Measurements from ENCODE around the gene ZBTB16.

The ZBTB16 gene

DNA sequence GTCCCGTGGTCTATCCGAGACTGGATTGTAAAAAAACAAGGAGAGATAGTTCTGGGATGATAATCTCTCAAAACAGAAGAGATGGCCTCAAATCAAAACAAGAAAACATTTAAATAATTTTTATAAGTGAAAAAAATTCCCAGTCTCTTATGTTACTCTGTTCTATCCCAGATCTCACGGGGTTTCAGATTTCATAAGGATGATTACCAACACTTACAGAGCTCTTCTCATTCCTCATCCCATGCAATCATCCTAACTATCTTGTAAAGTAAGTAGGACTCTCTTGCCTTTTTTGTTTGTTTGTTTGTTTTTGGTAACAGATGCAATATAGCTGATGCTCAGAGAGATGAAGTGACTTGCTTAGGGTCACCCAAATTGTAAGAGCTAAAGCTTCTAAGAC lies 20.0 kb upstream of the ZBTB16 start:
- Histone ChIP-seq H3K27ac (no peak overlapping the region), H2AFZ (no peak overlapping the region), H3K9ac (no peak overlapping the region), H3K4me1 (peaks cover 5% of the 10 kb centered on the region), H3K9me3 (ENCODE audit: control insufficient read depth, low read length) (no peaks in the 10 kb centered on the region), H3K79me2 (no peaks in the 10 kb centered on the region), H3K4me3 (ENCODE audit: low read depth, low read length) (no peak overlapping the region), H3K27me3 (ENCODE audit: control insufficient read depth, insufficient read depth, low read length) (no peaks in the 10 kb centered on the region), H3K4me2 (ENCODE audit: low read length) (no peak overlapping the region), H3K36me3 (ENCODE audit: control insufficient read depth, insufficient read depth, low read length) (no peaks in the 10 kb centered on the region)
- TF ChIP-seq, protein P1, sequence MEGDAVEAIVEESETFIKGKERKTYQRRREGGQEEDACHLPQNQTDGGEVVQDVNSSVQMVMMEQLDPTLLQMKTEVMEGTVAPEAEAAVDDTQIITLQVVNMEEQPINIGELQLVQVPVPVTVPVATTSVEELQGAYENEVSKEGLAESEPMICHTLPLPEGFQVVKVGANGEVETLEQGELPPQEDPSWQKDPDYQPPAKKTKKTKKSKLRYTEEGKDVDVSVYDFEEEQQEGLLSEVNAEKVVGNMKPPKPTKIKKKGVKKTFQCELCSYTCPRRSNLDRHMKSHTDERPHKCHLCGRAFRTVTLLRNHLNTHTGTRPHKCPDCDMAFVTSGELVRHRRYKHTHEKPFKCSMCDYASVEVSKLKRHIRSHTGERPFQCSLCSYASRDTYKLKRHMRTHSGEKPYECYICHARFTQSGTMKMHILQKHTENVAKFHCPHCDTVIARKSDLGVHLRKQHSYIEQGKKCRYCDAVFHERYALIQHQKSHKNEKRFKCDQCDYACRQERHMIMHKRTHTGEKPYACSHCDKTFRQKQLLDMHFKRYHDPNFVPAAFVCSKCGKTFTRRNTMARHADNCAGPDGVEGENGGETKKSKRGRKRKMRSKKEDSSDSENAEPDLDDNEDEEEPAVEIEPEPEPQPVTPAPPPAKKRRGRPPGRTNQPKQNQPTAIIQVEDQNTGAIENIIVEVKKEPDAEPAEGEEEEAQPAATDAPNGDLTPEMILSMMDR (IDR thresholded peaks at IDR 0.05): no peak

- no peak overlapping the region for H2AFZ ChIP-seq
- H3K9me3 ChIP-seq (ENCODE audit: control insufficient read depth, low read length): no peaks in the 10 kb centered on the region
- H3K79me2 ChIP-seq: no peaks in the 10 kb centered on the region
- H3K36me3 ChIP-seq (ENCODE audit: control insufficient read depth, insufficient read depth, low read length): no peaks in the 10 kb centered on the region
- no peaks in the 10 kb centered on the region for H3K27me3 ChIP-seq (ENCODE audit: control insufficient read depth, insufficient read depth, low read length)
- TF ChIP-seq, protein P1 (IDR thresholded peaks at IDR 0.05): no peak
- no peak overlapping the region for H3K27ac ChIP-seq
- peaks cover 4% of the 10 kb centered on the region for H3K4me1 ChIP-seq
- H3K4me2 ChIP-seq (ENCODE audit: low read length): no peak overlapping the region
- no peak overlapping the region for H3K9ac ChIP-seq
- H3K4me3 ChIP-seq (ENCODE audit: low read depth, low read length): no peak overlapping the region
Measured at GRCh38 chr11:114040706-114041211, 18.8 kb upstream of the ZBTB16 start.

DNA sequence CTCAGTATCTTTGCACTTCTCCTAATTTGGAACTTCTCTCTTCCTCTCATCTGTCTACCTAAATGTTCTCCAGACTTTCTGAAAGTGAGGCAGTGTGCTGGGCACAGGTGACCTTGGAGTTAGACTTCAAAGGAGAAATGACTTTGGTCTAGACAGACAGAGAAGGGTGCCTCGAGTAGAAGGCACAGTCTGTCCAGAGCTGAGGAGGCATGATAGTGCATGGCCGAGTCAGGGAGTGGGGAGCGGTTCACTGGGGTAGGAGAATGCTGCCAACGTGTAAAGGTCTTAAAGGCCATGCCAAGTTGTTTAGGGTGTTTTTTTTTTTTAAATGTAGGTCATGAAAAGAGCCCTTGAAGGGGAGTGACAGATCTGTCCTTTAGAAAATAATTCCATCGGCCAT lies 17.3 kb upstream of the ZBTB16 start:
- no peak overlapping the region for H3K4me3 ChIP-seq (ENCODE audit: low read depth, low read length)
- H3K27me3 ChIP-seq (ENCODE audit: control insufficient read depth, insufficient read depth, low read length): no peaks in the 10 kb centered on the region
- H3K9me3 ChIP-seq (ENCODE audit: control insufficient read depth, low read length): no peaks in the 10 kb centered on the region
- H3K79me2 ChIP-seq: no peaks in the 10 kb centered on the region
- no peak overlapping the region for H2AFZ ChIP-seq
- H3K9ac ChIP-seq: no peak overlapping the region
- TF ChIP-seq, protein P1 (IDR thresholded peaks at IDR 0.05): no peak
- no peak overlapping the region for H3K27ac ChIP-seq
- no peak overlapping the region for H3K4me2 ChIP-seq (ENCODE audit: low read length)
- H3K4me1 ChIP-seq: no peaks in the 10 kb centered on the region
- no peaks in the 10 kb centered on the region for H3K36me3 ChIP-seq (ENCODE audit: control insufficient read depth, insufficient read depth, low read length)

DNA sequence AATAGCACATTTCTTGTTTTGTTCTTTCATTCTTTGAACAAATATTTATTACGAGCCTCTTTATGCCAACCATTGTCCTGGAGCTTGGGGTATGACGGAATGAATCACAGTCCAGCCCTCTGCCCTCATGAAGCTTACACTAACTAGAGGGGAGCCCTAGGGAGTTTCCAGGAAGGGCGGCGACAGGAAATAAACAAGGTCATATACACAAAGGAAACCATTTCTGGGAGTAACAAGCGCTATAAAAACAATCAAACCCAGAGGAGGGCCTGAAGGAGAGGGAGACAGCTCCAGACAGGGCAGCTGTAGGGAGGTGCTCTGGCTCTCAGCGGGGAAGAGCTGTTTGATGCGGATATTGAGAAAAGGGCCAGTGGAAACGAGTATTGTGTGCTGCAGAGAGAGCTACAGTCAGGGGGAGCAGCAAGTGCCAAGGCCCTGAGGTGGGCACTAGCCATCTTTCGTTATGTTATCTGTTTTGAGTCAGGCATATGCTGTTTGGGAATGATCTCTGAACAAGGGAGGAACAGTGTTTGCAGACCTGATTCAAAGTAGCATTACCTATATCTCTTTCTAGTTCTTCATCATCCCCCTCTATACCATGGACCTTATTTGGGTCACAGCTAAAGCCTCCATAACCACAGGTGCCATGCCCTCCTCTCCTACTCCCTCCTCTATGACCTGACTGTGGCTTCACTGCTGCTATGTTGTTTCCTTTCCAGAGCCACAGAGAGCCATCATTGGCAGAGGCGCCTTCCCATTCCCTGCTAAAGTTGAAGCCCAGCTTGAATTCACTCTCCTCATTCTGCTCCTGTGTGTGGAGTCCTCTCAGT lies 15.3 kb upstream of the ZBTB16 start:
- Histone ChIP-seq H3K79me2 (no peaks in the 10 kb centered on the region), H3K27ac (peak overlapping the region; percentile 15), H3K36me3 (ENCODE audit: control insufficient read depth, insufficient read depth, low read length) (no peaks in the 10 kb centered on the region), H3K4me3 (ENCODE audit: low read depth, low read length) (no peak overlapping the region), H3K9me3 (ENCODE audit: control insufficient read depth, low read length) (no peaks in the 10 kb centered on the region), H3K27me3 (ENCODE audit: control insufficient read depth, insufficient read depth, low read length) (no peaks in the 10 kb centered on the region), H2AFZ (no peak overlapping the region), H3K4me1 (no peaks in the 10 kb centered on the region), H3K4me2 (ENCODE audit: low read length) (no peak overlapping the region), H3K9ac (no peak overlapping the region)
- TF ChIP-seq, protein P1 (IDR thresholded peaks at IDR 0.05): no peak

DNA sequence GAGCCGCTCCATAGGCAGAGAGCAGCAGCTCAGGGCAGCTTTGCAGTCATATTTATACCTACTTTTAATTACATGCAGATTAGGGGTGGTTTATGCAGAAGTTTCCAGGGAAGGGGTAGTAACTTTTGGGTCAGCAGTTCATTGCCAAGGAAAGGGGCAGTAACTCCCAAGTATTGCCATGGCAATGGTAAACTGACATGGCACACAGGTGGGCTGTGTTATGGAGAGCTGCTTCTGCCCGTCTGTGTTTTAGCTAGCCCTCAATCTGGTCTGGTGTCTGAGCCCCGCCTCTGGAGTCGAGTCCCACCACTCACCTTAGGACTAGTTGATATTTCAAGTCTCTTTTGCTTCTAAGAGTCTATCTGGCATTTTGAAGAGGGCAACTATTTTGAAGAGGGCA lies 12.2 kb upstream of the ZBTB16 start:
- Histone ChIP-seq H3K4me2 (ENCODE audit: low read length) (no peak overlapping the region), H3K27me3 (ENCODE audit: control insufficient read depth, insufficient read depth, low read length) (no peaks in the 10 kb centered on the region), H2AFZ (no peak overlapping the region), H3K27ac (no peak overlapping the region), H3K4me3 (ENCODE audit: low read depth, low read length) (no peak overlapping the region), H3K9ac (no peak overlapping the region), H3K36me3 (ENCODE audit: control insufficient read depth, insufficient read depth, low read length) (no peaks in the 10 kb centered on the region), H3K79me2 (no peaks in the 10 kb centered on the region), H3K4me1 (no peaks in the 10 kb centered on the region), H3K9me3 (ENCODE audit: control insufficient read depth, low read length) (no peaks in the 10 kb centered on the region)
- TF ChIP-seq, protein P1 (IDR thresholded peaks at IDR 0.05): no peak

Measured in parathyroid adenoma (tissue), 2 donors.